Kidney (tissue), 14 donors: ENCODE results near the gene NR2F1. TPM values are rescaled to one million over a fixed set of nuclear protein-coding genes. Genes with fewer than 3 reads are reported as not detected.

Source experiments
- DNase-seq, 5 donors: peaks; one replicate each; pipeline ENCODE4 v3.0.0-alpha.2; 2013 to 2020
- FAIRE-seq: peaks from 2 replicates; lab custom pipeline; 2012; peaks lifted over from hg19 to GRCh38; lab: Jason Lieb, UNC
- H3K27ac ChIP-seq, 2 donors: one replicate each; pipeline ENCODE4 v1.7.0; 2013; ENCODE audit warnings: low read depth in 2 of 2, low read length in 2 of 2, inconsistent platforms in 1 of 2
- H3K27me3 ChIP-seq: one replicate; pipeline ENCODE4 v1.7.1; 2013; ENCODE audit warnings: low read length, inconsistent platforms; ENCODE audit not compliant: control insufficient read depth, insufficient read depth
- H3K36me3 ChIP-seq, 3 donors: one replicate each; pipeline versions ENCODE4 v1.7.0 to v1.7.1; 2013; ENCODE audit warnings: low read length in 3 of 3, control low read depth in 1 of 3, inconsistent platforms in 1 of 3; ENCODE audit not compliant: insufficient read depth in 3 of 3, control insufficient read depth in 2 of 3
- H3K4me1 ChIP-seq, 3 donors: one replicate each; pipeline versions ENCODE4 v1.7.0 to v1.7.1; 2013; ENCODE audit warnings: low read length in 3 of 3, inconsistent platforms in 1 of 3, low read depth in 1 of 3; ENCODE audit not compliant: control insufficient read depth in 2 of 3, insufficient read depth in 2 of 3
- H3K4me3 ChIP-seq, 3 donors: one replicate each; pipeline versions ENCODE4 v1.7.0 to v1.8.1; 2013; ENCODE audit warnings: low read length in 3 of 3, control low read depth in 1 of 3, inconsistent platforms in 1 of 3
- H3K9ac ChIP-seq, 3 donors: one replicate each; pipeline versions ENCODE4 v1.7.0 to v1.7.1; 2013; ENCODE audit warnings: low read length in 3 of 3, control low read depth in 1 of 3, inconsistent platforms in 1 of 3
- H3K9me3 ChIP-seq, 3 donors: one replicate each; pipeline versions ENCODE4 v1.7.0 to v1.7.1; 2013; ENCODE audit warnings: low read length in 3 of 3, control low read depth in 1 of 3, inconsistent platforms in 1 of 3; ENCODE audit not compliant: control insufficient read depth in 2 of 3, insufficient read depth in 1 of 3
- CTCF ChIP-seq: IDR thresholded peaks from 3 replicates; pipeline ENCODE4 v1.5.1; 2012; ENCODE audit warnings: mild to moderate bottlenecking, moderate library complexity, borderline replicate concordance; ENCODE audit not compliant: insufficient read depth; ENCODE audit errors: extremely low read depth
- intact Hi-C: fragments of 100-400 bp; cut with DNase I; formaldehyde crosslinking; loops from one replicate; pipeline ENCODE4 v1.11.1; 2022
- polyA plus RNA-seq: library from polyadenylated mRNA; stranded (reverse); fragments of 350-450 nt; fragmentation: Illumina TruSeq; extraction: RNeasy Lipid Tissue Mini Kit (QIAGEN cat#74804); gene quantifications from one replicate; pipeline ENCODE4 v1.2.3, GENCODE V29; 2014; ENCODE audit warnings: low read depth, low replicate concordance; ENCODE audit not compliant: insufficient read depth
- total RNA-seq: library from RNA; stranded (reverse); fragmentation: NEBNext Ultra II Directional; extraction: Animal tissue kit (Norgen Biotek cat#: 25700); gene quantifications from one replicate; pipeline ENCODE4 v1.2.1, GENCODE V29; 2021
- donor health status: control.
- donor health status: control.
- donor health status: control.
- donor health status: control.
- donor health status: control.
- donor health status: DM: yes; HTN: yes; CAD: no.
- donor health status: Normal renal cell carcinoma (clear cell type).

The NR2F1 gene
- total and polyA plus RNA-seq, 2 donors from 2014 or later = 22.8 to 49.5 TPM

GRCh38 chr5:93595420-93596147 is 12.6 kb downstream of the NR2F1 start:
- Histone ChIP-seq H3K9ac (no peak overlapping the region), H3K27ac (peak overlapping the region in 1 of 2 donors; percentile 15), H3K27me3 (no peaks in the 10 kb centered on the region), H3K4me1 (peaks cover 7 to 10% (median 8%) of the 10 kb centered on the region in 3 donors), H3K9me3 (no peaks in the 10 kb centered on the region), H3K4me3 (no peak overlapping the region), H3K36me3 (peaks cover 0 to 4% (median 3%) of the 10 kb centered on the region in 3 donors)
- intact Hi-C loops = no loop called here
- DNase-seq (peak; percentile 49 to 72 (median 66)), FAIRE-seq (no peak)
- TF ChIP-seq CTCF = no peak

DNA sequence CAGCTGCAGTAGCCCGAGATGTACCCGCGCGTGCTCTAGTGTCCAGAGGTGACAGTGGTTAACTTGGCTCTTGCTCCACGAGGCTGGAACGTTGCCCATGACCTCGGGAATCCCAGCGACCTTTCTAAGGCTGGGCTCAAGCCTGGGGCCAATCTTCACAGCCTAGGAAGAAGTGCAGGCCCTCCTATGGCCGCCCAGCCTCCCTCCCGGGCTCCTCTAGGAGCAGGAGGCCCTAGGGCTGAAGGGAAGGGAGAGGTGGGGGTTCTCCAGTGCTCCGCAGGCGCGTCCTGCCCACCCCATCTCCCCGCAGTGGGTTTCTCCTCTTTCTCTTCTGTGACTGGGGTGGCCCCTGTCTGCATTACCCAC is 13.3 kb downstream of the NR2F1 start:
- Histone ChIP-seq H3K9ac (no peak overlapping the region), H3K27me3 (no peaks in the 10 kb centered on the region), H3K4me3 (no peak overlapping the region), H3K4me1 (peaks cover 4 to 8% (median 7%) of the 10 kb centered on the region in 3 donors), H3K36me3 (peaks cover 0 to 4% (median 0%) of the 10 kb centered on the region in 3 donors), H3K9me3 (no peaks in the 10 kb centered on the region), H3K27ac (no peak overlapping the region)
- no peak for TF ChIP-seq CTCF
- no peak for FAIRE-seq
- intact Hi-C loops = no loop called here
- DNase-seq = peak in 3 of 5 donors; percentile 17 to 75 (median 73)

GRCh38 chr5:93596676-93597490 is 13.9 kb downstream of the NR2F1 start:
- Histone ChIP-seq H3K9ac (no peak overlapping the region), H3K27me3 (no peaks in the 10 kb centered on the region), H3K4me3 (no peak overlapping the region), H3K36me3 (peaks cover 0 to 4% (median 0%) of the 10 kb centered on the region in 3 donors), H3K4me1 (peaks cover 2 to 8% (median 5%) of the 10 kb centered on the region in 3 donors), H3K27ac (peak overlapping the region in 1 of 2 donors; percentile 15), H3K9me3 (no peaks in the 10 kb centered on the region)
- DNase-seq = peak; percentile 38 to 73 (median 54)
- intact Hi-C loops = no loop called here
- FAIRE-seq = no peak
- TF ChIP-seq CTCF = no peak
